Caco-2 (cell line): ENCODE data around the gene LARP6. TPM values are rescaled to one million over a fixed set of nuclear protein-coding genes. Genes with fewer than 3 reads are reported as not detected.
"Not testable (repeated sequence)": the region's sequence is repeated elsewhere in the genome, so short reads cannot be mapped to it uniquely, and the experiment has no call there.

Experiments used
- BruUV-seq: library from RNA; stranded (reverse); fragments of 400-500 nt; replicated peaks from 2 replicates; lab custom pipeline; 2021; lab: Mats Ljungman, UMichigan
- CTCF ChIA-PET: fragments of 300-600 bp; sonication (Branson Sonifier 250); formaldehyde crosslinking; loops from one replicate; lab custom pipeline; 2022; ENCODE audit warnings: antibody characterized with exemption; lab: Charles Lee
- POLR2A ChIA-PET: fragments of 300-600 bp; sonication (Branson Sonifier 250); formaldehyde crosslinking; loops from one replicate; lab custom pipeline; 2022; ENCODE audit warnings: antibody characterized with exemption; lab: Charles Lee
- DNase-seq, 2 experiments: peaks; one replicate each; pipeline versions ENCODE4 v3.0.0 to v3.0.0-alpha.2; 2020 to 2022
- H3K27me3 ChIP-seq: replicated peaks from 2 replicates; pipeline ENCODE4 v1.6.0; 2011; ENCODE audit warnings: low read length; ENCODE audit not compliant: control insufficient read depth, insufficient read depth
- H3K36me3 ChIP-seq: 2 replicates; pipeline ENCODE4 v1.5.1; 2011; ENCODE audit warnings: low read length; ENCODE audit not compliant: control insufficient read depth, insufficient read depth
- H3K4me1 ChIP-seq: fragments of 250-450 bp; sonication (Bioruptor Pico); 2 replicates; pipeline ENCODE4 v1.5.1; 2020; ENCODE audit warnings: mild to moderate bottlenecking
- H3K4me3 ChIP-seq: 2 replicates; pipeline ENCODE4 v1.5.1; 2011; ENCODE audit warnings: low read depth, mild to moderate bottlenecking, control low read depth, low read length
- H3K9me3 ChIP-seq: fragments of 250-450 bp; sonication (Bioruptor Pico); 2 replicates; pipeline ENCODE4 v1.5.1; 2020; ENCODE audit warnings: mild to moderate bottlenecking, moderate library complexity
- H3K27ac Mint-ChIP-seq: one replicate; pipeline ENCODE4 v1.8.0; 2022; ENCODE audit warnings: mixed read lengths; ENCODE audit not compliant: unreplicated experiment
- H3K27me3 Mint-ChIP-seq: one replicate; pipeline ENCODE4 v1.8.0; 2022; ENCODE audit warnings: mixed read lengths; ENCODE audit not compliant: insufficient read depth, unreplicated experiment
- H3K36me3 Mint-ChIP-seq: one replicate; pipeline ENCODE4 v1.8.0; 2022; ENCODE audit warnings: mild to moderate bottlenecking, mixed read lengths; ENCODE audit not compliant: insufficient read depth, unreplicated experiment
- H3K4me1 Mint-ChIP-seq: one replicate; pipeline ENCODE4 v1.8.0; 2022; ENCODE audit warnings: low read depth, mixed read lengths; ENCODE audit not compliant: unreplicated experiment
- H3K4me3 Mint-ChIP-seq: one replicate; pipeline ENCODE4 v1.8.0; 2022; ENCODE audit warnings: mild to moderate bottlenecking, moderate library complexity, mixed read lengths; ENCODE audit not compliant: unreplicated experiment
- H3K9me3 Mint-ChIP-seq: one replicate; pipeline ENCODE4 v1.8.0; 2022; ENCODE audit warnings: mixed read lengths; ENCODE audit not compliant: unreplicated experiment
- CTCF ChIP-seq, 2 experiments: fragments of 200-600 bp in 1 of 2; IDR thresholded peaks; 1 replicate in 1 of 2; 2 replicates in 1 of 2; pipeline versions ENCODE4 v1.5.1 to v1.8.0; 2011 to 2022; ENCODE audit warnings: antibody characterized with exemption in 1 of 2, control low read depth in 1 of 2, inconsistent platforms in 1 of 2, low read depth in 1 of 2, low read length in 1 of 2, mild to moderate bottlenecking in 1 of 2, moderate library complexity in 1 of 2; ENCODE audit not compliant: insufficient read depth in 1 of 2, severe bottlenecking in 1 of 2, unreplicated experiment in 1 of 2
- intact Hi-C: fragments of 100-400 bp; cut with micrococcal nuclease; formaldehyde crosslinking; loops from one replicate; pipeline ENCODE4 v1.10.0; 2022; ENCODE audit not compliant: unreplicated experiment
- total RNA-seq: library from RNA; stranded (reverse); gene quantifications from 2 replicates; pipeline ENCODE4 v1.2.3, GENCODE V29; 2022

LARP6 gene
- total RNA-seq, 1 experiment from 2014 or later = 19.7 TPM

DNA sequence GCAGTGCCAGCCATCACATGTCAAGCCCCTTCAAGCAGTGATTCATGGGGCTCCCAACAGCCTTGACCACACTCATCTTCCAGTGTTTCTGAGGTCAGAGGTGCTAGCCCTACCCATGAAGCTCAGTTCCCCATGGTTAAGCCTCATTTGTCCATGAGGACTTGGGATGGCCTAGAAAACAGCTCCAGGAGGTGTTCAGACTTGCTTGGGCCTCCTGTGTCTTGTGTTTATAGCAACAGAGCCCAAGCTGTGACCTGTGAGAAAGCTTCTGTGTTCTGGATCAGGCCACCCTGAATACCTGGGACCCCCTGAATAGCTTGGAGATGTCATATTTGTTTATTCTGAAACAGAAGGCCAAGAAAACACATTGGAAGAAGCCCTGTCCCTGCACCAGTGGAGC is 36.7 kb downstream of the LARP6 start:
- Mint-ChIP-seq H3K9me3 (no peaks in the 10 kb centered on the region), H3K27ac (no peak overlapping the region), H3K27me3 (no peaks in the 10 kb centered on the region), H3K36me3 (no peaks in the 10 kb centered on the region), H3K4me3 (no peak overlapping the region), H3K4me1 (peaks cover 25% of the 10 kb centered on the region)
- BruUV-seq = no TSS peak
- intact Hi-C loops = no loop called here
- no peak for DNase-seq
- no peaks in the 10 kb centered on the region for H3K27me3 ChIP-seq
- ChIA-PET POLR2A (interaction anchor here (0.5 kb wide), 1 partner anchor 74 kb away, joined by 3 read pairs; no protein-coding TSS in a partner anchor), CTCF (no interaction called here)
- H3K4me1 ChIP-seq = no peaks in the 10 kb centered on the region
- no peak overlapping the region for H3K4me3 ChIP-seq
- no peak for TF ChIP-seq CTCF (IDR thresholded peaks at IDR 0.05; ENCODE audit: insufficient read depth in 1 of 2, low read depth in 1 of 2, low read length in 1 of 2, severe bottlenecking in 1 of 2, unreplicated experiment in 1 of 2)
- H3K9me3 ChIP-seq = no peaks in the 10 kb centered on the region
- H3K36me3 ChIP-seq = no peaks in the 10 kb centered on the region

DNA sequence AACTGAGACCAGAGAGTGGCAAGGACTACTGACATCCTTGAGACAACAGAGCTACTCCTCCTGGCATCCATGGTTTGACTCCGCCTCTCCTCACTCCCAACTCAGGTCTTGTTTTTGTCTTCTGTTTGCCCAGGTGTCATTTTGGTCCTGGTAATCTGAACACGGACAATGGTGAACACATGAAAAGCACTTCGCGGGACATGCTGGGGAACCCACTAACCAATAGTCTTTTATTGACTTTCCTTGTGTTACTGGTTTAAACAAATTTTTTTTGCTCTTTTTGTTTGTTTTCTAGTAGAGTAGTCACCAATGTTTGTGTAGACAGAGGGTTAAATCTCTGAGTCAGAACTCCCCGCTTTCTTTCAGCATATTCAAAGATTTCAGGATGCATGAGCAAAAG is 38.4 kb downstream of the LARP6 start:
- POLR2A ChIA-PET = interaction anchor here (1.3 kb wide), 1 partner anchor 52 kb away, joined by 6 read pairs; the partner anchor contains the start of gene UACA
- no peaks in the 10 kb centered on the region for H3K27me3 ChIP-seq
- Mint-ChIP-seq H3K27me3 (no peaks in the 10 kb centered on the region), H3K9me3 (no peaks in the 10 kb centered on the region), H3K4me1 (peaks cover 25% of the 10 kb centered on the region), H3K36me3 (no peaks in the 10 kb centered on the region), H3K27ac (no peak overlapping the region), H3K4me3 (no peak overlapping the region)
- BruUV-seq = no TSS peak
- no peak for TF ChIP-seq CTCF (IDR thresholded peaks at IDR 0.05; ENCODE audit: insufficient read depth in 1 of 2, low read depth in 1 of 2, low read length in 1 of 2, severe bottlenecking in 1 of 2, unreplicated experiment in 1 of 2)
- H3K9me3 ChIP-seq = no peaks in the 10 kb centered on the region
- CTCF ChIA-PET = no interaction called here
- intact Hi-C loops = no loop called here
- DNase-seq = peak; percentile 46 to 50
- no peaks in the 10 kb centered on the region for H3K4me1 ChIP-seq
- no peak overlapping the region for H3K4me3 ChIP-seq
- no peaks in the 10 kb centered on the region for H3K36me3 ChIP-seq

DNA sequence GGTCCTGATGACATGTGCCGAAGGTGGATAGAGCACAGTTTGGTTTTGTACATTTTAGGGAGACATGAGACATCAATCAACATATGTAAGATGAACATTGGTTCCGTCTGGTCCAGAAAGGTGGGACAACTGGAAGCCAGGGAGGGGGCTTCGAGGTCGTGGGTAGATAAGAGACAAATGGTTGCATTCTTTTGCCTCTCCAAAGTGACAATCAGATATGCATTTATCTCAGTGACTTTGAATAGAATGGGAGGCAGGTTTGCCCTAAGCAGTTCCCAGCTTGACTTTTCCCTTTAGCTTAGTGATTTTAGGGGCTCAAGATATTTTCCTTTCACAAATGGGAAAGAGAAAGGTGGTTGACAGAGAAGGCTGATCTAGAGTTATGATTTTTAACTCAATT is 38.9 kb downstream of the LARP6 start:
- not testable (repeated sequence) for DNase-seq, BruUV-seq

More for the DNA sequence above, 38.9 kb downstream of the LARP6 start:
- intact Hi-C loops, H3K27me3 ChIP-seq, H3K4me3 Mint-ChIP-seq, H3K9me3 Mint-ChIP-seq, H3K4me3 ChIP-seq, H3K36me3 Mint-ChIP-seq, H3K9me3 ChIP-seq, H3K27me3 Mint-ChIP-seq, CTCF ChIA-PET, H3K36me3 ChIP-seq, H3K4me1 ChIP-seq, H3K27ac Mint-ChIP-seq: not testable (repeated sequence)
- peaks cover 25% of the 10 kb centered on the region for H3K4me1 Mint-ChIP-seq
- POLR2A ChIA-PET = interaction anchor here (1.3 kb wide), 1 partner anchor 52 kb away, joined by 6 read pairs; the partner anchor contains the start of gene UACA
